Activated CD4-positive, alpha-beta T cell treated with anti-CD3 and anti-CD28 coated beads for 36 hours (primary cell): Measurements from ENCODE around the gene MACROD2. TPM values are rescaled to one million over a fixed set of nuclear protein-coding genes. Genes with fewer than 3 reads are reported as not detected.
"Not testable (repeated sequence)": the region's sequence is repeated elsewhere in the genome, so short reads cannot be mapped to it uniquely, and the experiment has no call there.

Source experiments
- ATAC-seq: fragments of 200-7000 bp; cut with Tn5 transposase; one replicate; pipeline ENCODE4 v1.10.0; 2021; ENCODE audit warnings: mild to moderate bottlenecking, moderate library complexity
- CTCF ChIA-PET: fragments of 350-600 bp; sonication (Branson Sonifier 250); formaldehyde crosslinking; loops from one replicate; lab custom pipeline; 2021; ENCODE audit warnings: antibody characterized with exemption; lab: Charles Lee
- POLR2A ChIA-PET: fragments of 350-600 bp; sonication (Branson Sonifier 250); formaldehyde crosslinking; loops from one replicate; lab custom pipeline; 2021; ENCODE audit warnings: antibody characterized with exemption, inconsistent platforms; lab: Charles Lee
- DNase-seq: peaks from one replicate; pipeline ENCODE4 v3.0.0-alpha.2; 2020
- H3K27ac Mint-ChIP-seq: one replicate; pipeline ENCODE4 v1.8.0; 2021; ENCODE audit warnings: mixed read lengths
- H3K27me3 Mint-ChIP-seq: one replicate; pipeline ENCODE4 v1.8.0; 2021; ENCODE audit warnings: mixed read lengths
- H3K36me3 Mint-ChIP-seq: one replicate; pipeline ENCODE4 v1.8.0; 2021; ENCODE audit warnings: low read depth, mixed read lengths
- H3K4me1 Mint-ChIP-seq: one replicate; pipeline ENCODE4 v1.8.0; 2021; ENCODE audit warnings: mixed read lengths
- H3K4me3 Mint-ChIP-seq: one replicate; pipeline ENCODE4 v1.8.0; 2021; ENCODE audit warnings: mild to moderate bottlenecking, moderate library complexity, mixed read lengths
- H3K9me3 Mint-ChIP-seq: one replicate; pipeline ENCODE4 v1.8.0; 2021; ENCODE audit warnings: low read depth, mixed read lengths
- intact Hi-C, 2 experiments: fragments of 100-400 bp; cut with DNase I in 1 of 2; cut with micrococcal nuclease in 1 of 2; formaldehyde crosslinking; loops; one replicate each; pipeline versions ENCODE4 v1.14.2 to v1.15.1; 2022 to 2024; cut with DNase I, micrococcal nuclease
- total RNA-seq, 2 experiments: library from RNA; stranded (reverse); gene quantifications; one replicate each; pipeline ENCODE4 v1.2.3, GENCODE V29; 2021

The MACROD2 gene
- total RNA-seq, 2 experiments from 2014 or later = not detected

- H3K27ac Mint-ChIP-seq = no peak overlapping the region
- intact Hi-C loops = no loop called here
- H3K9me3 Mint-ChIP-seq = no peaks in the 10 kb centered on the region
- H3K27me3 Mint-ChIP-seq = no peaks in the 10 kb centered on the region
- CTCF ChIA-PET = no interaction called here
- no peaks in the 10 kb centered on the region for H3K36me3 Mint-ChIP-seq
- ATAC-seq = no peak
- DNase-seq = no peak
- no peak overlapping the region for H3K4me3 Mint-ChIP-seq
- H3K4me1 Mint-ChIP-seq = peaks cover 3% of the 10 kb centered on the region
- POLR2A ChIA-PET = no interaction called here
Observed at GRCh38 chr20:15195378-15195777, 1200.1 kb downstream of the MACROD2 start.

- no peak overlapping the region for H3K27ac Mint-ChIP-seq
- intact Hi-C loops = no loop called here
- H3K4me3 Mint-ChIP-seq = no peak overlapping the region
- ATAC-seq = no peak
- H3K36me3 Mint-ChIP-seq = no peaks in the 10 kb centered on the region
- H3K27me3 Mint-ChIP-seq = no peaks in the 10 kb centered on the region
- POLR2A ChIA-PET = no interaction called here
- H3K4me1 Mint-ChIP-seq = peaks cover 3% of the 10 kb centered on the region
- no peak for DNase-seq
- no peaks in the 10 kb centered on the region for H3K9me3 Mint-ChIP-seq
- CTCF ChIA-PET = interaction anchor here (0.6 kb wide), 1 partner anchor 773 kb away, joined by 3 read pairs; no protein-coding TSS in a partner anchor
Observed at GRCh38 chr20:15196547-15197255, 1201.4 kb downstream of the MACROD2 start.

- H3K9me3 Mint-ChIP-seq, H3K27ac Mint-ChIP-seq, POLR2A ChIA-PET, DNase-seq, H3K36me3 Mint-ChIP-seq, H3K4me3 Mint-ChIP-seq, intact Hi-C loops, ATAC-seq, CTCF ChIA-PET, H3K4me1 Mint-ChIP-seq, H3K27me3 Mint-ChIP-seq: not testable (repeated sequence)
Observed at GRCh38 chr20:15198017-15198416, 1202.7 kb downstream of the MACROD2 start.

GRCh38 chr20:15199698-15200097 is 1204.4 kb downstream of the MACROD2 start:
- POLR2A ChIA-PET = no interaction called here
- CTCF ChIA-PET = no interaction called here
- intact Hi-C loops = no loop called here
- H3K36me3 Mint-ChIP-seq = no peaks in the 10 kb centered on the region
- no peak for DNase-seq
- no peaks in the 10 kb centered on the region for H3K27me3 Mint-ChIP-seq
- H3K27ac Mint-ChIP-seq = peak overlapping the region; percentile 13
- peaks cover 3% of the 10 kb centered on the region for H3K4me1 Mint-ChIP-seq
- no peak overlapping the region for H3K4me3 Mint-ChIP-seq
- peak; percentile 30 for ATAC-seq
- H3K9me3 Mint-ChIP-seq = no peaks in the 10 kb centered on the region

- Mint-ChIP-seq H3K27me3 (no peaks in the 10 kb centered on the region), H3K9me3 (no peaks in the 10 kb centered on the region), H3K4me3 (no peak overlapping the region), H3K4me1 (peaks cover 3% of the 10 kb centered on the region), H3K27ac (peak overlapping the region; percentile 13), H3K36me3 (no peaks in the 10 kb centered on the region)
- DNase-seq (no peak), ATAC-seq (peak; percentile 90)
- CTCF ChIA-PET = no interaction called here
- POLR2A ChIA-PET = no interaction called here
- intact Hi-C loops = no loop called here
Observed at GRCh38 chr20:15200147-15200565, 1204.8 kb downstream of the MACROD2 start.

GRCh38 chr20:15201602-15202001 is 1206.3 kb downstream of the MACROD2 start:
- no peak for ATAC-seq
- Mint-ChIP-seq H3K4me3 (no peak overlapping the region), H3K27ac (no peak overlapping the region), H3K4me1 (peaks cover 3% of the 10 kb centered on the region), H3K27me3 (no peaks in the 10 kb centered on the region), H3K36me3 (no peaks in the 10 kb centered on the region), H3K9me3 (no peaks in the 10 kb centered on the region)
- CTCF ChIA-PET = no interaction called here
- intact Hi-C loops = no loop called here
- POLR2A ChIA-PET = no interaction called here
- no peak for DNase-seq

- DNase-seq = no peak
- Mint-ChIP-seq H3K27me3 (no peaks in the 10 kb centered on the region), H3K27ac (no peak overlapping the region), H3K4me1 (peaks cover 3% of the 10 kb centered on the region), H3K9me3 (peaks cover 4% of the 10 kb centered on the region), H3K36me3 (peaks cover 3% of the 10 kb centered on the region), H3K4me3 (no peak overlapping the region)
- POLR2A ChIA-PET = no interaction called here
- no peak for ATAC-seq
- intact Hi-C loops = no loop called here
- CTCF ChIA-PET = no interaction called here
Observed at GRCh38 chr20:15204234-15204633, 1208.9 kb downstream of the MACROD2 start.

- no peak for ATAC-seq
- POLR2A ChIA-PET = no interaction called here
- peaks cover 4% of the 10 kb centered on the region for H3K9me3 Mint-ChIP-seq
- no peaks in the 10 kb centered on the region for H3K27me3 Mint-ChIP-seq
- H3K27ac Mint-ChIP-seq = no peak overlapping the region
- no peak for DNase-seq
- H3K36me3 Mint-ChIP-seq = peaks cover 3% of the 10 kb centered on the region
- H3K4me1 Mint-ChIP-seq = no peaks in the 10 kb centered on the region
- intact Hi-C loops = no loop called here
- H3K4me3 Mint-ChIP-seq = no peak overlapping the region
- CTCF ChIA-PET = no interaction called here
Observed at GRCh38 chr20:15205028-15205427, 1209.7 kb downstream of the MACROD2 start.

- H3K9me3 Mint-ChIP-seq = peaks cover 4% of the 10 kb centered on the region
- no peaks in the 10 kb centered on the region for H3K27me3 Mint-ChIP-seq
- no peak overlapping the region for H3K4me3 Mint-ChIP-seq
- DNase-seq = no peak
- peaks cover 3% of the 10 kb centered on the region for H3K36me3 Mint-ChIP-seq
- H3K4me1 Mint-ChIP-seq = no peaks in the 10 kb centered on the region
- POLR2A ChIA-PET = no interaction called here
- CTCF ChIA-PET = interaction anchor here (0.7 kb wide), 1 partner anchor 18 kb away, joined by 4 read pairs; no protein-coding TSS in a partner anchor
- no peak for ATAC-seq
- intact Hi-C loops = no loop called here
- no peak overlapping the region for H3K27ac Mint-ChIP-seq
Observed at GRCh38 chr20:15205719-15206118, 1210.4 kb downstream of the MACROD2 start.

- peaks cover 3% of the 10 kb centered on the region for H3K36me3 Mint-ChIP-seq
- H3K27me3 Mint-ChIP-seq = no peaks in the 10 kb centered on the region
- H3K4me1 Mint-ChIP-seq = no peaks in the 10 kb centered on the region
- ChIA-PET CTCF (no interaction called here), POLR2A (no interaction called here)
- H3K4me3 Mint-ChIP-seq = no peak overlapping the region
- H3K27ac Mint-ChIP-seq = no peak overlapping the region
- no peak for ATAC-seq
- DNase-seq = no peak
- peaks cover 8% of the 10 kb centered on the region for H3K9me3 Mint-ChIP-seq
- intact Hi-C loops = no loop called here
Observed at GRCh38 chr20:15209537-15209936, 1214.2 kb downstream of the MACROD2 start.

- CTCF ChIA-PET = no interaction called here
- Mint-ChIP-seq H3K9me3 (peaks cover 10% of the 10 kb centered on the region), H3K36me3 (no peaks in the 10 kb centered on the region), H3K4me1 (no peaks in the 10 kb centered on the region), H3K4me3 (no peak overlapping the region), H3K27ac (no peak overlapping the region), H3K27me3 (no peaks in the 10 kb centered on the region)
- intact Hi-C loops = no loop called here
- ATAC-seq (no peak), DNase-seq (no peak)
- POLR2A ChIA-PET = no interaction called here
Observed at GRCh38 chr20:15214051-15214450, 1218.7 kb downstream of the MACROD2 start.

- H3K27me3 Mint-ChIP-seq = no peaks in the 10 kb centered on the region
- POLR2A ChIA-PET = no interaction called here
- no peaks in the 10 kb centered on the region for H3K36me3 Mint-ChIP-seq
- no peak overlapping the region for H3K27ac Mint-ChIP-seq
- no peaks in the 10 kb centered on the region for H3K4me1 Mint-ChIP-seq
- no peak for DNase-seq
- H3K4me3 Mint-ChIP-seq = no peak overlapping the region
- CTCF ChIA-PET = interaction anchor here (0.5 kb wide), 1 partner anchor 958 kb away, joined by 3 read pairs; no protein-coding TSS in a partner anchor
- intact Hi-C loops = no loop called here
- peaks cover 8% of the 10 kb centered on the region for H3K9me3 Mint-ChIP-seq
- no peak for ATAC-seq
Observed at GRCh38 chr20:15220009-15220656, 1224.8 kb downstream of the MACROD2 start.
